Stimulated activated naive CD8-positive, alpha-beta T cell treated with anti-CD3 and anti-CD28 coated beads, Interleukin-15, Interleukin-2, amounts not matched to agents 100 ng/mL and 50 ng/mL, for 24 hours (primary cell): Measurements from ENCODE around the gene MVB12B.

Experiments
- H3K27ac Mint-ChIP-seq: one replicate; pipeline ENCODE4 v1.8.0; 2021; ENCODE audit warnings: mild to moderate bottlenecking, mixed read lengths
- H3K27me3 Mint-ChIP-seq: one replicate; pipeline ENCODE4 v1.8.0; 2021; ENCODE audit warnings: mixed read lengths
- H3K36me3 Mint-ChIP-seq: one replicate; pipeline ENCODE4 v1.8.0; 2021; ENCODE audit warnings: low read depth, mixed read lengths
- H3K4me1 Mint-ChIP-seq: one replicate; pipeline ENCODE4 v1.8.0; 2021; ENCODE audit warnings: low read depth, mixed read lengths
- H3K4me3 Mint-ChIP-seq: one replicate; pipeline ENCODE4 v1.8.0; 2021; ENCODE audit warnings: mild to moderate bottlenecking, mixed read lengths
- H3K9me3 Mint-ChIP-seq: one replicate; pipeline ENCODE4 v1.8.0; 2021; ENCODE audit warnings: mixed read lengths

The MVB12B gene

DNA sequence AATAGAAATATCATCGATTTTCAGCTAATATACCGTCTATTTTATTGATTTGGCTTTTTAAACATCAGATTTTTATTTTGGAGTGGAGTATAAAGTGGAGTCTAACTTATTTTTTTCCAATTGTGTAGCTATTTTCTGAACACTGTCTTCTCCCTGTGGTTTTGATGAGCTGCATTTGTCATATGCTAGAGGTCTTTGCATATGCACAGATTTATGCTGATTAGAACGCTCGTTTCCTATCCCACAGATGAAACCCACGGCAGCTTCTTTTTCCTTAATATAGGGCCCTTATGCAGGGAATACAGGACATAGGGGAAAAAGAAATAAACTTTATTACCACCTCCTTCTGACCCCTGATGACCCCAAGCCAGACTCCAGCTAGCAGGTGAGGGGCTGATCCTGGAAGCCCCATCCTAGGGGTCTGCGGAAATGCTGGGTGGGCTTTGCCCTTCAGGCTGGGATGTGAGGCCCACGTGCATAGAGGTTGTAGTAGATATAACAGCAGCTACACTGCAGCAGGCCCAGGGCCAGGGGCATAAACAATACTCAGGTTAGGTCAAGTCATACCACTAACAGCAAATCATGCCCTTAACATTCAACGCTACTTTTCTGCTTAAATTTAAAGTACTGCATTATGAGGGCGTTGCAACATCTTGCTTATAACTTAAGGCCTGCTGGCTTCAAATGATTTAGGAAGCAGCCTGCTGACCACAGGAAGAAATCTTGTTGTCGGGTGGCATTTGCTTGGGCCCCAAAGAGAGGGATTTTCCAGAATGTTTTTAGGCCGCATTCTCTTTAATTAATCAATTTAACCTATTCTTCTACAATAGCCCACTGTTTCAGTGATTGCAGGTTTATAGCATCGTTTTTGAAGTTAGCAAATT is 28.5 kb downstream of the MVB12B start:
- no peak overlapping the region for H3K27ac Mint-ChIP-seq
- H3K27me3 Mint-ChIP-seq: no peaks in the 10 kb centered on the region
- peaks cover 15% of the 10 kb centered on the region for H3K9me3 Mint-ChIP-seq
- peaks cover 20% of the 10 kb centered on the region for H3K36me3 Mint-ChIP-seq
- peaks cover 18% of the 10 kb centered on the region for H3K4me1 Mint-ChIP-seq
- no peak overlapping the region for H3K4me3 Mint-ChIP-seq

DNA sequence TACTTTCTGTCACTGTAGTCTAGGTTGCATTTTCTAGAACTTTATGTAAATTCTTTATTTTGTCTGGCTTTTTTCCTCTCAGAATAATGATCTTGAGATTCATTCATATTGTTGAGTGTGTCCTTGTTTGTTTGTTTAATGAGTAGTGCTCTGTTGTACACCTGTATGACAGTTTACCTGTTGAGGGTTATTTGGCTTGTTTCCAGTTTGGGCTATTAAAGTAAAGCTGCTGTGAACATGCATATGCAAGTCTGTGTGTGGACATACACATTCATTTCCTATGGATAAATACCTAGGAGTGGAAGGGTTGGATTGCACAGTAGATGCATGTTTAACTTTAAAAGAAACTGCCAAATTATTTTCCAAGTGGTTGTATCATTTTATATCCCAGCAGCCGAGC is 30.4 kb downstream of the MVB12B start:
- Mint-ChIP-seq H3K9me3 (peaks cover 19% of the 10 kb centered on the region), H3K27ac (no peak overlapping the region), H3K27me3 (no peaks in the 10 kb centered on the region), H3K36me3 (peaks cover 23% of the 10 kb centered on the region), H3K4me1 (peaks cover 25% of the 10 kb centered on the region), H3K4me3 (no peak overlapping the region)

DNA sequence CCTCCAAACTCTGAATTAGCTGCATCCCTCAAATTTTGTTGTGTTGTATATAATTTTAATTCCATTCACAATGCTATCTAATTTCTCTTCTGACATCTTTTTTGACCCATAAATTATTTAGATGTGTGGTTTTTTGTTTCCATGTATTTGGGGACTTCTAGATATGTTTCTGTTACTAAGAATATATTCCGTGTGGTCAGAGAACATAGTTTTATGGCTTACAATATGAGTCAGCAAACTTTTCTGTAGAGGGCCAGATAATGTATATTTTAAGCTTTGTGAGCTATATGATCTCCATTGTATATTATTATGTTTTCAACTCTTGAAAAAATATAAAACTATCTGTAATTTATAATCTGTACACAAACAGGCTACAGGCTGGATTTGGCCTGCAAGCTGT is 33.4 kb downstream of the MVB12B start:
- Mint-ChIP-seq H3K9me3 (peaks cover 27% of the 10 kb centered on the region), H3K4me3 (no peak overlapping the region), H3K36me3 (peaks cover 40% of the 10 kb centered on the region), H3K4me1 (peaks cover 18% of the 10 kb centered on the region), H3K27ac (no peak overlapping the region), H3K27me3 (no peaks in the 10 kb centered on the region)

DNA sequence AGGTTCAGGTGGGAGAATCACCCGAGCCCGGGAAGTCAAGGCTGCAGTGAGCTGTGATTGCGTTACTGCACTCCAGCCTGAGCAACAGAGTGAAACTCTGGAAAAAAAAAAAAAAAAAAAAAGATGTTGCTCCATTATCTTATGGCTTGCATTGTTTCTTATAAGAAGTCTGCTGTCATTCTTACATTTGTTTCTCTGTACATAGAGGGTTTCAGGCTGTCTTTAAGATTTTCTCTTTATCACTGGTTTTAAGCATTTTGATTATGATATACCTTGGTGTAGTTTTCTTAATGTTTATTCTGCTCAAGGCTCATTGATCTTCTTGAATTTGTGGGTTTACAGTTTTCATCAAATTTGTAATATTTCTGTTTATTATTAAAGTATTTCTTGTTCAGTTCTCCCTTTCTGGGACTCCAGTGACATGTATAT is 35.2 kb downstream of the MVB12B start:
- Mint-ChIP-seq H3K4me1 (peaks cover 11% of the 10 kb centered on the region), H3K9me3 (peaks cover 27% of the 10 kb centered on the region), H3K4me3 (no peak overlapping the region), H3K36me3 (peaks cover 40% of the 10 kb centered on the region), H3K27ac (no peak overlapping the region), H3K27me3 (no peaks in the 10 kb centered on the region)

DNA sequence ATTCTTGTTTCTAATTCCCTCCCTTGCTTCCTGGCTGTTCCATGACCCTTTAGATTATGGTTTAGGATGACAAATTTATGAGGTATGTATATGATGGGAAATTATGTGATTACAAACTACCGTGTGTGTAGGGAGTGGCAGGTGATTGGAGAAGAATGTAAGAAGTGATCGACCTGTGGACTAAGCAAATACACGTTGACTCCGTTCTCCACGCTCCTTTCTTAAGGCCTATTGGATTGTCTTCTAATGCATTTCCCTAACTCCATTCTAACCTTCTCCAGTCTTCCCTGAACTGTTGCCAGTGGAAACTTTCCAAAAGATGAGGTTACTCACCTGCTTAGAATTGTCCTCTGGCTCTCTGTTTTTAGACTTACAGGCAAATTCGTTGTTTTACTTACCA is 36.6 kb downstream of the MVB12B start:
- H3K36me3 Mint-ChIP-seq: peaks cover 40% of the 10 kb centered on the region
- H3K27me3 Mint-ChIP-seq: no peaks in the 10 kb centered on the region
- no peak overlapping the region for H3K27ac Mint-ChIP-seq
- no peak overlapping the region for H3K4me3 Mint-ChIP-seq
- H3K4me1 Mint-ChIP-seq: peaks cover 11% of the 10 kb centered on the region
- H3K9me3 Mint-ChIP-seq: peaks cover 27% of the 10 kb centered on the region

DNA sequence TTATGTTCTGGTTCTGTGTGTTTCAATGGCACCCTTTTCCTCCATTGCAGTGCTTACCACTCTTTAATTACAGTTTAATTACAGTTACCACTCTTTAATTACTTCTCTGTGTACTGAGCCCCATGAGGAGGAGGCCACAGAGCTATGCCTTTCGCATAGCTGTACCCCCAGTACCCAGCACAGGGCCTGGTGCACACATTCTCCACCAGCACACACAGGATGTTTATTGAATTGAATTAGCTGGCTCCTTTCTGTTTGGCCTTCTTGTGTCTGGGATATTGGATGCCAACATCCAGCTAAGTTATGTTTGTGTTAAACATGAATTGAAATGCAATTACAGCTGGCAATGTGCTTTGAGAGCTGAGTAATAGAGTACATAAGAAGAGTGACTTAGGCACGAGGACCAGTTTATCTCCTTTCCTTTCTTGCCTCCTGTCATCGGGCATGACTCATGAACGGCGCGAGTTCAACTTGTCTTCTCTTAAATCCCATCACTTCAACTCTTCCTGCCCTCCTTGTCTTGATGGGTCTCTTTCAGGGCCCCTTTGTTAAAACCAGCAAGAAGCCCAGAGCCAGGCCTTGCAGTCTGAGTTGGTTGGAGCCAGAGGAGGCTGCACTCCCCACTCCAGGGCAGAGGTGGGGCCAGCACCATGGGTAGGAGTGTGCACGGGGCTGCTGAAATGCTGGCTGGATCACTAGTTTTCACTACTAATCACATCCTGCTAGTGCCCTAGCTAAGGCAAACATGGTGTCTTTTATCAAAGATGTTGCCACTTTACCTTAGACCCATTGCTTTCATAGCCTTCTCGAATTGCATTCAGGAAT is 37.4 kb downstream of the MVB12B start:
- peaks cover 40% of the 10 kb centered on the region for H3K36me3 Mint-ChIP-seq
- H3K27me3 Mint-ChIP-seq: no peaks in the 10 kb centered on the region
- H3K4me1 Mint-ChIP-seq: peaks cover 11% of the 10 kb centered on the region
- peaks cover 27% of the 10 kb centered on the region for H3K9me3 Mint-ChIP-seq
- H3K4me3 Mint-ChIP-seq: no peak overlapping the region
- H3K27ac Mint-ChIP-seq: no peak overlapping the region

DNA sequence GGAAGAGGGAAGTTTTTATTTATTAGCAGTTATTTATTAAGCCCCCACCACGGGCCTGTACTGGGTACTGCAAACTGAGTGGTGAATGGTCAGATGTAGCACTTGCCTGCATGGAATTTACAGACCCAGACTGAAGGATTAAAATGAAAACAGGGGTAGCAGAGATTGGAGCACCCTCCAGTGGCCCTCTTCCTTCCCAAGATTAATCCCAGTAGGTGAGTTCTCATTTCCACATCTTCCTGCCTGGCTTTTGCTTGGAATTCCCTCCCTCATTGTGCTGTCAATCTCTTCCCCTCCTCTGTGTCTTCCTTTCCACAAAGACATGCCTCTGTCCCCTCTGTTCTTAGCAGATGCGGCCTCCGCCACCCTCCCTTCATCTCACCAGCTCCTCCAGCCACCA is 39.2 kb downstream of the MVB12B start:
- Mint-ChIP-seq H3K9me3 (peaks cover 16% of the 10 kb centered on the region), H3K36me3 (peaks cover 25% of the 10 kb centered on the region), H3K4me1 (peaks cover under 1% of the 10 kb centered on the region), H3K27ac (no peak overlapping the region), H3K4me3 (no peak overlapping the region), H3K27me3 (no peaks in the 10 kb centered on the region)

DNA sequence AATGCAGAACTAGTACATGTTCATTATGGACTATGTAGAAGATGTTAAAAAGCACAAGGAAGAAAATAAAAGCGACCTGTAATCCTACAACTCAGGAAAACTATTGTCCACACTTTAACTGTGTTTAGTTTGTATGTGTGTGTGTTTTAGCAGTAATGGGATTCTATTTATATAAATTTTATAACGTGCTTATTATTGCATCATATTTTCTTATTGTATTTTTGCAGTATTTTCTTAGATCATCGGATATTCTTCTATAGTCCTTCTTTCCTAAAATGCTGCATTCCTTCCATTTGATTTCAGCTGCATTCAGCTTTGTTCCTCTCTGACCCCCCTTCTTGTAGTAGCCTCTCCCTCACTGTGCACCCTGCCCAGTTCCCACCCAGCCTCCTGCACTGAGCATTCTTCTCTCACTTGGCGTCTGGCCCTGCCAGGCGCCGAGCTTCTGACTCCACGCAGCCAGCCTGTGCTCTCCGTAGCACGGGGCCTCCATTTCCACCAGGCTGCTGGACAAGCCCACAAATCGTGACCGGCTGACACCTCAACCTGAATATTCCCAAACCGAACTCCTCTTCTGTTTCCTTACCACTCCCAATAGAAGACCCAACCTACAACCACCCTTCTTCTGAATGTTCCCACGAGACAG is 39.9 kb downstream of the MVB12B start:
- Mint-ChIP-seq H3K27me3 (no peaks in the 10 kb centered on the region), H3K4me1 (no peaks in the 10 kb centered on the region), H3K9me3 (peaks cover 9% of the 10 kb centered on the region), H3K27ac (no peak overlapping the region), H3K36me3 (peaks cover 23% of the 10 kb centered on the region), H3K4me3 (no peak overlapping the region)

DNA sequence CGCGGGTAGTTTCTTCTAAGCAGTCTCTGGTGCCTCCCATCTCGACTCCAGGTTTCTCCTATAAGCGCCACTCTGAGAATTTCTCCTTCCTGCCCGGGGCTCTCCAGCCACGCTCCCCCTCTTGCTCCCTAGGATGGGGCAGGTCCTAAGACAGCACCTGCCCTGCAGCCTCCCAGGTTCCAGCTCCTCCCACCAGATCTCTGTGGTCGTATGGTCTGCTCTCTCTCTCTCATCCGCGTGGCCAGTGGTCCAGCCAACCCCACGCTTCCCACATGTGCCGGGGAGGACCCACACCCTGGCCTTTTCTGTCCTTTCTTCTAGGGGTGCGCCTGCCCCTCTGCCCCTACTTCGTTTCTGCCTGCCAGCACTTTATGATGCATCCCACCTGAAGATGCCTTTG is 40.5 kb downstream of the MVB12B start:
- H3K27ac Mint-ChIP-seq: no peak overlapping the region
- no peaks in the 10 kb centered on the region for H3K27me3 Mint-ChIP-seq
- H3K4me1 Mint-ChIP-seq: no peaks in the 10 kb centered on the region
- H3K4me3 Mint-ChIP-seq: no peak overlapping the region
- H3K36me3 Mint-ChIP-seq: peaks cover 16% of the 10 kb centered on the region
- H3K9me3 Mint-ChIP-seq: peaks cover 8% of the 10 kb centered on the region

DNA sequence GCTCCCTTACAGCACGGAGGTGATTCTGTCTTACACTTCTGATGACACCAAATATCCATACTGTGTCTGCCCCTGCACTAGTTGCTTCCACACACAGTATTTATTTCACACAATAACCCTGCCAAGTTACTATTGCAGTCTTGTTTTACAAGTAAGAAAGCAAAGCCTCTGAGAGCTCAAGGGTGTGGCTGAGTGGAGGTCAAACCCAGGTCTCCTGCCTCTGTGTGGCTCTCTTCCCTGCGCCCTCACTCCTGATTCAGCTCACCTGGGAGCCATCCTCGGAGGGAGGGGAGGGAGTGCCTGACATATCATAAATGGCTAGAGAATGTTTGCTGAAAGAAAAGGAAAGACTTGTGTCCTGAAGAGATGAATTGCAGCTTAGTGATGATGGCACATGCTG is 41.0 kb downstream of the MVB12B start:
- Mint-ChIP-seq H3K4me3 (no peak overlapping the region), H3K9me3 (peaks cover 5% of the 10 kb centered on the region), H3K36me3 (peaks cover 12% of the 10 kb centered on the region), H3K27ac (no peak overlapping the region), H3K4me1 (no peaks in the 10 kb centered on the region), H3K27me3 (no peaks in the 10 kb centered on the region)

DNA sequence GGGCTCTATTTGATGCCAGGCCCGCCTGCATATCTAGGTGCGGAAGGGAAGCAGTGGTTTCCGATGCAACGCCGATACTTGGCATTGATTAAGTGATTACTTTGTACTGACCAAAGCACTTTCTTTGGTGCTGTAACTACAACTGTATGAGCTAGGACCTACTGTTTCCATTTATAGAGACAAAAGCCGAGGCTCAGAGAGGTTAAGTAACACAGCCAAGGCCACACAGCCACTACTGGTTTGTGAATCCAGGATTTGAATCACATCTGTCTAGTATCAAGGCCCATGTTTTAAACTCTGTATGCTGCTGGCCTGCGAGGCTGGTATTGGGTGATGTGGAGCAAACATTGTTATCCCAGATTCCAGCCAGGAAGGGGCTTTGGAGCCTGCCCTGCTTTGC is 41.4 kb downstream of the MVB12B start:
- peaks cover 11% of the 10 kb centered on the region for H3K36me3 Mint-ChIP-seq
- no peaks in the 10 kb centered on the region for H3K4me1 Mint-ChIP-seq
- H3K4me3 Mint-ChIP-seq: no peak overlapping the region

DNA sequence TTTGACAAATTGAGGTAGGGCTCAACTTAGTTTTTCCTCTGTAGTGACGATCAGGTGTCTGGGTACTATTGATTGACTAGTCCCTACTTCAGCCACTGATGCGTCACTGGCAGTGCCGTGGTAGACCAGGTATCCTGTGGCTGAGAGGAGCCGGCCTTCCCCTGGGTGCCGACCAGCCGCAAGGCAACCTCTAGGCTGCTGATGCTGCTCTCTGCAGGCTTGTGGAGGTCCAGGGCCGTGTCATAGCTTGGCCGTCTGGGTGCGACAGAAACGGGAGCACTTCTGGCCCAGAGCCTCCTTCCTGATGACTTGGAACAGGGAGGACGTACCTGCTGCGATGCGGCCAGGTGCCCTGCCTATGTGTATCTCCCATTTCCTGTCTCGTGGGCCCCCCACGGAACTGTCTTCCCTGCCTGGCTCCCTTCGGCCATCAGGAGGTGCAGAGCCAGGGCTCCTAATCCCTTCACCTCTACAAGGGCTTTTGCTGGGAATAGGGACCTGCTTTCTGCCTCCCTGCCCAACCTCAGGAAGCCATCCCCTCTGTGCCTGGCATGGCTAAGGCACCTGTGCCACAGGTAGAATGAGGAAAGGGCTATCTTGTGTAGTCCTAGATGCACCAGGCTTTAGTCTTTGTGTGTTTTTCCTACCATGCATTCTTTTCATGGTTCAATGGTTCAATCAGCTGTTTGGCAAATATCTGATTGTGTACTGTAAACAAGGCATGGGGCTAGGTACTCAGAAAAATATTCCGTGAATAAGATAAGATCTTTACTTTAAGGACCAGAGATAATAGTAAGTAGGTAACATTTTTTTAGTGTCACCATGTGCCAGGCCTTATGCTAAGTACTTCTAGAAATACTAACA is 44.6 kb downstream of the MVB12B start:
- H3K9me3 Mint-ChIP-seq: no peaks in the 10 kb centered on the region
- no peaks in the 10 kb centered on the region for H3K36me3 Mint-ChIP-seq
- no peaks in the 10 kb centered on the region for H3K27me3 Mint-ChIP-seq
- H3K4me3 Mint-ChIP-seq: no peak overlapping the region
- H3K4me1 Mint-ChIP-seq: peaks cover 13% of the 10 kb centered on the region
- H3K27ac Mint-ChIP-seq: no peak overlapping the region

More for the DNA sequence above, 41.4 kb downstream of the MVB12B start:
- peaks cover 5% of the 10 kb centered on the region for H3K9me3 Mint-ChIP-seq
- H3K27me3 Mint-ChIP-seq: no peaks in the 10 kb centered on the region
- H3K27ac Mint-ChIP-seq: no peak overlapping the region

DNA sequence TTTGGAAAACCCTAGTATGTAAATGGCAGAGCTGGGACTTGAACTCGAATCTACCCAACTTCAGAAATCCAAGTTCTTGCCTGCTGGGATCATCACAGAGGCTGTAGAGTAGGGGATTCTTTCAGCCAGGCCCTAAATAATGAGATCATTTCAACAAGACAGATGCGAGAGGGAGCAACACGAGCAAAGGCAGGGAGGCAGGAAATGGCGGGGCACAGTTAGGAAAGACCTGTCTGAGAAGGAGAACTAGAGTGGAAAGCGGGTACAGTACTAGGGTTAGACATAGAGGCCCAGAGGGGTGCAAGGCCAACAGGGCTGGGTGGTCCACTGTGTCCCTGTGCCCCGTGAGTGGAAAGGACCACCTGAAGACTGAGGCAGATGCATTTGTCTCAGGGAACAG is 46.1 kb downstream of the MVB12B start:
- peaks cover 13% of the 10 kb centered on the region for H3K4me1 Mint-ChIP-seq
- H3K36me3 Mint-ChIP-seq: no peaks in the 10 kb centered on the region
- H3K27ac Mint-ChIP-seq: no peak overlapping the region
- no peaks in the 10 kb centered on the region for H3K27me3 Mint-ChIP-seq
- no peak overlapping the region for H3K4me3 Mint-ChIP-seq
- no peaks in the 10 kb centered on the region for H3K9me3 Mint-ChIP-seq

DNA sequence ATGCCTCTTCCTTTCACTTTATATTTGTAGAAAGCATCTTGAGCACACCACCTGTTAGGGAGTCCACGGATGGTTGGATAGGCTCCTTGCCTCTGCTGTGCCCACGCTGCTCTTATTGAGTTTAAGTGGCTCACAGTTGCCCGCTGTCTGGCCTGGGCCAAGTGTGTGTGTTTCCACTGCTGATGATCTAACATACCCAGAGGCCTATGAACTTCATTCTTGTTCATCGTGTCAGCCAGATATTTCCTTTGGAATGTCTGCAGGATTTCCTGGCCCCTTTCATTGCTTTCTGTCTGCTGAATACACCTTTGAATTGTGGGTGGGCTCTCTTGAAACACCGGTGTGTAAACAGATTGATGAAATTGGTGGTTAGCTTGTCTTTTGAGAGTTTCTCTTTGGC is 46.6 kb downstream of the MVB12B start:
- Mint-ChIP-seq H3K27ac (no peak overlapping the region), H3K36me3 (no peaks in the 10 kb centered on the region), H3K9me3 (no peaks in the 10 kb centered on the region), H3K27me3 (no peaks in the 10 kb centered on the region), H3K4me1 (peaks cover 13% of the 10 kb centered on the region), H3K4me3 (no peak overlapping the region)
